OCI-LY7 (cell line): ENCODE results near the gene EXOC6B.

ENCODE experiments used
- CTCF ChIP-seq: fragments of 200-600 bp; sonication (generic); conservative IDR thresholded peaks from 2 replicates; pipeline ENCODE4 v1.5.1; 2014; ENCODE audit warnings: mild to moderate bottlenecking, antibody characterized with exemption, low read length, moderate library complexity, mixed read lengths
- EZH2phosphoT487 ChIP-seq: fragments of 200-600 bp; sonication (generic); IDR thresholded peaks from 2 replicates; pipeline ENCODE4 v1.6.1; 2018; ENCODE audit warnings: low read depth, borderline replicate concordance, mild to moderate bottlenecking, mixed run types, antibody characterized with exemption, low read length, moderate library complexity, mixed read lengths

- TF ChIP-seq CTCF (no peak), EZH2phosphoT487 (no peak)
These were observed 286.7 kb downstream of the EXOC6B start for GRCh38 chr2:72539071-72539552.
